Hepatocyte (in vitro differentiated cells): ENCODE measurements around the gene MTA3. TPM values are rescaled to one million over a fixed set of nuclear protein-coding genes. Genes with fewer than 3 reads are reported as not detected.
"Not testable (repeated sequence)": the region's sequence is repeated elsewhere in the genome, so short reads cannot be mapped to it uniquely, and the experiment has no call there.

ENCODE experiments used
- DNase-seq: peaks from one replicate; pipeline ENCODE4 v3.0.0-alpha.2; 2016; ENCODE audit warnings: low spot score
- H2AFZ ChIP-seq: fragments of 200-600 bp; sonication (generic); 2 replicates; pipeline ENCODE4 v1.6.0; 2016; ENCODE audit warnings: antibody characterized with exemption, mild to moderate bottlenecking
- H3K27ac ChIP-seq: fragments of 200-600 bp; sonication (generic); 2 replicates; pipeline ENCODE4 v1.5.1; 2016; ENCODE audit warnings: mild to moderate bottlenecking
- H3K27me3 ChIP-seq: fragments of 200-600 bp; sonication (generic); 2 replicates; pipeline ENCODE4 v1.6.1; 2016
- H3K36me3 ChIP-seq: fragments of 200-600 bp; sonication (generic); replicated peaks from 2 replicates; pipeline ENCODE4 v1.5.1; 2016; ENCODE audit warnings: low read depth; ENCODE audit not compliant: insufficient read depth
- H3K4me1 ChIP-seq: fragments of 200-600 bp; sonication (generic); 2 replicates; pipeline ENCODE4 v1.5.1; 2016; ENCODE audit warnings: mild to moderate bottlenecking, moderate library complexity; ENCODE audit not compliant: insufficient read depth
- H3K4me2 ChIP-seq: fragments of 200-600 bp; sonication (generic); 2 replicates; pipeline ENCODE4 v1.6.0; 2016
- H3K4me3 ChIP-seq: fragments of 200-600 bp; sonication (generic); 2 replicates; pipeline ENCODE4 v1.5.1; 2016; ENCODE audit warnings: mild to moderate bottlenecking
- H3K79me2 ChIP-seq: fragments of 200-600 bp; sonication (generic); 2 replicates; pipeline ENCODE4 v1.6.0; 2017; ENCODE audit warnings: mild to moderate bottlenecking
- H3K9me2 ChIP-seq: fragments of 200-600 bp; sonication (generic); replicated peaks from 2 replicates; pipeline ENCODE4 v1.6.0; 2017; ENCODE audit warnings: mild to moderate bottlenecking; ENCODE audit not compliant: insufficient read depth
- H3K9me3 ChIP-seq: fragments of 200-600 bp; sonication (generic); 2 replicates; pipeline ENCODE4 v1.5.1; 2016; ENCODE audit warnings: low read depth, mild to moderate bottlenecking
- H4K20me1 ChIP-seq: fragments of 200-600 bp; sonication (generic); 2 replicates; pipeline ENCODE4 v1.6.0; 2016; ENCODE audit warnings: mild to moderate bottlenecking; ENCODE audit not compliant: insufficient read depth, poor library complexity, severe bottlenecking
- CTCF ChIP-seq: fragments of 200-600 bp; sonication (generic); IDR thresholded peaks from 2 replicates; pipeline ENCODE4 v1.5.1; 2016; ENCODE audit warnings: antibody characterized with exemption, mild to moderate bottlenecking; ENCODE audit not compliant: poor library complexity
- EZH2 ChIP-seq: fragments of 200-600 bp; sonication (generic); IDR thresholded peaks from 2 replicates; pipeline ENCODE4 v1.6.1; 2016; ENCODE audit warnings: antibody characterized with exemption, mild to moderate bottlenecking, borderline replicate concordance
- EZH2phosphoT487 ChIP-seq: fragments of 200-600 bp; sonication (generic); IDR thresholded peaks from one replicate; pipeline ENCODE4 v1.6.1; 2018; ENCODE audit warnings: antibody characterized with exemption, mild to moderate bottlenecking, low read depth, moderate library complexity; ENCODE audit not compliant: unreplicated experiment, severe bottlenecking
- WGBS: methylation state at CpG from one replicate; pipeline ENCODE4 v1.1.6; 2016; ENCODE audit warnings: low lambda C conversion rate; ENCODE audit errors: missing lambda C conversion rate; 5-methylcytosine and 5-hydroxymethylcytosine counted together
- polyA plus RNA-seq: library from polyadenylated mRNA; unstranded; fragments of >200 nt; fragmentation: Nextera tagmentation; extraction: Ambion mirVana; gene quantifications from 2 replicates; pipeline ENCODE4 v1.2.1, GENCODE V29; 2016
- total RNA-seq: library from RNA; depleted of rRNA; stranded (reverse); fragments of >200 nt; gene quantifications from 2 replicates; pipeline ENCODE4 v1.2.3, GENCODE V29; 2014

The MTA3 gene
- total and polyA plus RNA-seq, 2 experiments from 2014 or later: 34.6 to 44.3 TPM

DNA sequence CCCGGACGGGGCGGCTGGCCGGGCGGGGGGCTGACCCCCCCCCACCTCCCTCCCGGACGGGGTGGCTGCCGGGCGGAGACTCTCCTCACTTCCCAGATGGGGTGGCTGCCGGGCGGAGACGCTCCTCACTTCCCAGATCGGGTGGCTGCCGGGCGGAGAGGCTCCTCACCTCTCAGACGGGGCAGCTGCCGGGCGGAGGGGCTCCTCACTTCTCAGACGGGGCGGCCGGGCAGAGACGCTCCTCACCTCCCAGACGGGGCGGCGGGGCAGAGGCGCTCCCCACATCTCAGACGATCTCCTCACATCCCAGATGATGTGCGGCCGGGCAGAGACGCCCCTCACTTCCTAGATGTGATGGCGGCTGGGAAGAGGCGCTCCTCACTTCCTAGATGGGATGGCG is 37.7 kb downstream of the MTA3 start:
- H3K27ac ChIP-seq, H3K4me2 ChIP-seq, H3K4me3 ChIP-seq, H4K20me1 ChIP-seq, DNase-seq, H3K27me3 ChIP-seq, H3K36me3 ChIP-seq, H3K9me2 ChIP-seq, H3K4me1 ChIP-seq, H2AFZ ChIP-seq, H3K9me3 ChIP-seq: not testable (repeated sequence)
- peaks cover 56% of the 10 kb centered on the region for H3K79me2 ChIP-seq
- WGBS: 100% methylated on average over 11 of the region's 33 CpGs

GRCh38 chr2:42607101-42607637 is 38.7 kb downstream of the MTA3 start:
- H3K27ac ChIP-seq: no peak overlapping the region
- H3K9me2 ChIP-seq: no peaks in the 10 kb centered on the region
- no peaks in the 10 kb centered on the region for H3K27me3 ChIP-seq
- H2AFZ ChIP-seq: no peak overlapping the region
- H3K4me2 ChIP-seq: no peak overlapping the region
- no peaks in the 10 kb centered on the region for H3K4me1 ChIP-seq
- peaks cover 3% of the 10 kb centered on the region for H4K20me1 ChIP-seq
- 83% methylated on average over 8 of the region's 8 CpGs for WGBS
- DNase-seq: no peak
- H3K9me3 ChIP-seq: no peaks in the 10 kb centered on the region
- TF ChIP-seq CTCF (no peak), EZH2 (no peak), EZH2phosphoT487 (no peak)
- no peak overlapping the region for H3K4me3 ChIP-seq
- H3K79me2 ChIP-seq: peaks cover 52% of the 10 kb centered on the region
- H3K36me3 ChIP-seq: no peaks in the 10 kb centered on the region

DNA sequence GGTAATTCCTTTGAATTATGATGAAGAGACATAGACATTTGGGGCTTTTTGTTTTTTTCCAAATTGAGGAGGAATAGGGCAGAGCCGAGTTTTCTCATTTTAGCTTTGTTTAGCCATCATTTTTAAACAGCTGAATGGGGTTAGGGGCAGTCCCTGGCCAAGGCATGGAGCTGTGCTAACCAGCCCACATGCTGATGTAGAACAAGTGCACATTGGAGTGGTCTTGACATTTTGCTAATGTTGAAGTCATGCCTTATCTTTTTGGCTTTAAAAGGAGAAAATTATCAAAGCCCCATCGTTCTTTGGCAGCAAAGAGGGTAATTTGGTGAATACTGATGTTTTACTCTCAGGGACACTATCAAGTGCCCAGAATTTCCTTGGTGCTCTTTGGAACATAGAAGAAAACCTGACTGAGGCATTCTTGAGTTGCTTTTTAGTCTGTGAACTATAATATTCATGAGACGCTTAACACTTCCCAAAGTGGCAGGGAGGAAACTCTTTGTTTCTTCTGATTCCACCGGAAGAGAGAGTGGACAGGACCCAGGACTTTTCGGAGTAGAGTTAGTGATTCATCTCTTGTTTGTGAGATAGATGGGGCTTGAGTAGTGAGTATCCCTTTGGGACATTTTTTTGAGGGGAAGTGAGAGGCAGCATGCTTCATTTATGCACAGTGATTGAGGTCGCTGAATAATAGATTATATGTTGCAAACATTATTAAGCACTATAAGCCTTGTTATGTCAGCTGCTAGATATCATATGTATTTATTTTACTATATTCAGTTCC is 45.0 kb downstream of the MTA3 start:
- Histone ChIP-seq H3K36me3 (no peaks in the 10 kb centered on the region), H3K4me2 (no peak overlapping the region), H3K27me3 (no peaks in the 10 kb centered on the region), H3K4me3 (no peak overlapping the region), H3K27ac (no peak overlapping the region), H4K20me1 (no peaks in the 10 kb centered on the region), H2AFZ (no peak overlapping the region), H3K9me2 (no peaks in the 10 kb centered on the region), H3K79me2 (peaks cover 43% of the 10 kb centered on the region), H3K9me3 (no peaks in the 10 kb centered on the region), H3K4me1 (no peaks in the 10 kb centered on the region)
- no peak for DNase-seq
- 93% methylated on average over 6 of the region's 6 CpGs for WGBS
- TF ChIP-seq EZH2 (no peak), EZH2phosphoT487 (no peak), CTCF (no peak)

- H3K4me1 ChIP-seq: no peaks in the 10 kb centered on the region
- no peaks in the 10 kb centered on the region for H4K20me1 ChIP-seq
- H3K9me2 ChIP-seq: no peaks in the 10 kb centered on the region
- H3K4me2 ChIP-seq: no peak overlapping the region
- no peak overlapping the region for H2AFZ ChIP-seq
- H3K4me3 ChIP-seq: no peak overlapping the region
- peak overlapping the region; percentile 39 for H3K27ac ChIP-seq
- DNase-seq: peak; percentile 24
- no peaks in the 10 kb centered on the region for H3K9me3 ChIP-seq
- 74% methylated on average over 7 of the region's 7 CpGs for whole genome bisulfite sequencing
- no peak for TF ChIP-seq CTCF
- peaks cover 36% of the 10 kb centered on the region for H3K79me2 ChIP-seq
- H3K27me3 ChIP-seq: no peaks in the 10 kb centered on the region
- no peaks in the 10 kb centered on the region for H3K36me3 ChIP-seq
Measured at GRCh38 chr2:42614838-42615237, 46.4 kb downstream of the MTA3 start.
